Measurements from ENCODE around the gene GSN. TPM values are rescaled to one million over a fixed set of nuclear protein-coding genes. Genes with fewer than 3 reads are reported as not detected.
A peak's percentile ranks its signal among the peaks of the same experiment; 100 is the strongest.

The GSN gene
- polyA plus RNA-seq, 2 of the 4 experiments (the other 2 are of a cell fraction) = 33.7 to 77.2 TPM

- Histone ChIP-seq H3K4me2 (no peak overlapping the region), H3K4me3 (no peak overlapping the region), H3K27ac (no peak overlapping the region), H3K4me1 (peaks cover 38% of the 10 kb centered on the region), H3K9me3 (no peaks in the 10 kb centered on the region)
- FAIRE-seq = no peak
- DNase-seq (ENCODE audit: low read depth in 1 of 2, low spot score in 1 of 2) = no peak
- no peak for TF ChIP-seq CEBPB (IDR thresholded peaks at IDR 0.05)
- no peak for TF ChIP-seq CHD4 (IDR thresholded peaks at IDR 0.05; ENCODE audit: borderline replicate concordance)
- no peak for TF ChIP-seq CBX8 (IDR thresholded peaks at IDR 0.05)
- TF ChIP-seq, protein P1, sequence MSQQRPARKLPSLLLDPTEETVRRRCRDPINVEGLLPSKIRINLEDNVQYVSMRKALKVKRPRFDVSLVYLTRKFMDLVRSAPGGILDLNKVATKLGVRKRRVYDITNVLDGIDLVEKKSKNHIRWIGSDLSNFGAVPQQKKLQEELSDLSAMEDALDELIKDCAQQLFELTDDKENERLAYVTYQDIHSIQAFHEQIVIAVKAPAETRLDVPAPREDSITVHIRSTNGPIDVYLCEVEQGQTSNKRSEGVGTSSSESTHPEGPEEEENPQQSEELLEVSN (IDR thresholded peaks at IDR 0.05; ENCODE audit: borderline replicate concordance, low read depth) = no peak
- no peak for TF ChIP-seq KDM1A (IDR thresholded peaks at IDR 0.05; ENCODE audit: low read depth)
- no peak for TF ChIP-seq ATOH8 (CRISPR knock-in tag; IDR thresholded peaks at IDR 0.05; ENCODE audit: low read depth)
- no peak for TF ChIP-seq CHD2 (IDR thresholded peaks at IDR 0.05; ENCODE audit: low read length, partially characterized antibody)
- TF ChIP-seq MAFK (IDR thresholded peaks at IDR 0.05; ENCODE audit: partially characterized antibody) = no peak
- TF ChIP-seq HDAC2 (IDR thresholded peaks at IDR 0.05) = no peak
- no peak for TF ChIP-seq ESRRA (IDR thresholded peaks at IDR 0.05; ENCODE audit: borderline replicate concordance, low read length)
- TF ChIP-seq HES2 (IDR thresholded peaks at IDR 0.05) = no peak
- no peak for TF ChIP-seq PBX3 (IDR thresholded peaks at IDR 0.05)
- no peak for TF ChIP-seq MYC (IDR thresholded peaks at IDR 0.05; ENCODE audit: borderline replicate concordance, low read length)
- no peak for TF ChIP-seq SMC3 (IDR thresholded peaks at IDR 0.05)
- WGBS (ENCODE audit: missing lambda C conversion rate) = 87% methylated on average over 13 of the region's 13 CpGs
- ChIA-PET CTCF (interaction anchor here (0.6 to 5.7 kb wide), 9 partner anchors 9 to 407 kb away, joined by 3 to 51 read pairs (median 4); no protein-coding TSS in a partner anchor), POLR2A (no interaction called here)
- no peak for ATAC-seq
Measured at GRCh38 chr9:121271368-121272341, 3.7 kb downstream of the GSN start.

GRCh38 chr9:121272401-121272948, 4.5 kb downstream of the GSN start:
- 71% methylated on average over 5 of the region's 6 CpGs for WGBS (ENCODE audit: missing lambda C conversion rate)
- Histone ChIP-seq H3K4me3 (no peak overlapping the region), H3K4me2 (0 out of 3 replicates have a peak overlapping the region, but pooled peaks have one; percentile 11), H3K4me1 (peaks cover 40% of the 10 kb centered on the region), H3K27ac (no peak overlapping the region), H3K9me3 (no peaks in the 10 kb centered on the region)
- no peak for ATAC-seq
- no peak for FAIRE-seq
- no peak for DNase-seq (ENCODE audit: low read depth in 1 of 2, low spot score in 1 of 2)
- ChIA-PET CTCF (interaction anchor here (0.7 to 5.7 kb wide), 9 partner anchors 8 to 129 kb away, joined by 3 to 51 read pairs (median 4); no protein-coding TSS in a partner anchor), POLR2A (no interaction called here)
- TF ChIP-seq ATOH8 (CRISPR knock-in tag; IDR thresholded peaks at IDR 0.05; ENCODE audit: low read depth) (no peak), HOXB13 (CRISPR knock-in tag; IDR thresholded peaks at IDR 0.05; ENCODE audit: low read depth) (no peak), FOSL2 (IDR thresholded peaks at IDR 0.05) (no peak), FOSL2 (CRISPR knock-in tag; IDR thresholded peaks at IDR 0.05) (no peak)

Data from A549 (cell line).